Trophoblast cell (in vitro differentiated cells and primary cell): ENCODE results near the gene TLCD3A.

Experiments
- DNase-seq, 2 donors: peaks; one replicate each; pipeline ENCODE4 v3.0.0-alpha.2; 2016
- H2AFZ ChIP-seq: 2 replicates; pipeline ENCODE4 v1.6.1; 2013; ENCODE audit warnings: low read length, moderate library complexity, mild to moderate bottlenecking; ENCODE audit not compliant: insufficient read depth, poor library complexity
- H2AK5ac ChIP-seq: 2 replicates; pipeline ENCODE4 v1.6.1; 2013; ENCODE audit warnings: mild to moderate bottlenecking, low read length
- H2BK120ac ChIP-seq: 2 replicates; pipeline ENCODE4 v1.6.1; 2013; ENCODE audit warnings: low read length, mild to moderate bottlenecking, moderate library complexity; ENCODE audit not compliant: insufficient read depth, poor library complexity
- H2BK12ac ChIP-seq: 2 replicates; pipeline ENCODE4 v1.6.1; 2013; ENCODE audit warnings: mild to moderate bottlenecking, low read length, moderate library complexity
- H2BK5ac ChIP-seq: 2 replicates; pipeline ENCODE4 v1.6.1; 2013; ENCODE audit warnings: low read length, low read depth, moderate library complexity, mild to moderate bottlenecking; ENCODE audit not compliant: poor library complexity
- H3K14ac ChIP-seq: 2 replicates; pipeline ENCODE4 v1.6.1; 2013; ENCODE audit warnings: mild to moderate bottlenecking, low read length
- H3K18ac ChIP-seq: 2 replicates; pipeline ENCODE4 v1.6.1; 2013; ENCODE audit warnings: mild to moderate bottlenecking, low read length
- H3K23ac ChIP-seq: 2 replicates; pipeline ENCODE4 v1.6.1; 2013; ENCODE audit warnings: low read length
- H3K27ac ChIP-seq: 2 replicates; pipeline ENCODE4 v1.5.1; 2013; ENCODE audit warnings: low read depth, mild to moderate bottlenecking, inconsistent platforms, low read length, moderate library complexity
- H3K27me3 ChIP-seq: 2 replicates; pipeline ENCODE4 v1.6.1; 2013; ENCODE audit warnings: inconsistent platforms, mild to moderate bottlenecking, low read length, moderate library complexity; ENCODE audit not compliant: insufficient read depth
- H3K36me3 ChIP-seq, 2 experiments: 1 replicate in 1 of 2; 2 replicates in 1 of 2; pipeline ENCODE4 v1.6.1; 2013; ENCODE audit warnings: low read length in 2 of 2, mild to moderate bottlenecking in 2 of 2, moderate library complexity in 1 of 2; ENCODE audit not compliant: insufficient read depth in 2 of 2, control insufficient read depth in 1 of 2
- H3K4ac ChIP-seq: 2 replicates; pipeline ENCODE4 v1.6.1; 2013; ENCODE audit warnings: low read depth, mild to moderate bottlenecking, low read length, moderate library complexity
- H3K4me1 ChIP-seq, 2 experiments: 1 replicate in 1 of 2; 2 replicates in 1 of 2; pipeline ENCODE4 v1.6.1; 2013; ENCODE audit warnings: low read length in 2 of 2, mild to moderate bottlenecking in 2 of 2, moderate library complexity in 1 of 2; ENCODE audit not compliant: insufficient read depth in 2 of 2, control insufficient read depth in 1 of 2
- H3K4me2 ChIP-seq: 2 replicates; pipeline ENCODE4 v1.6.1; 2013; ENCODE audit warnings: inconsistent platforms, mild to moderate bottlenecking, low read length, moderate library complexity
- H3K4me3 ChIP-seq: 2 replicates; pipeline ENCODE4 v1.5.1; 2013; ENCODE audit warnings: mild to moderate bottlenecking, low read depth, low read length, inconsistent platforms
- H3K79me1 ChIP-seq: one replicate; pipeline ENCODE4 v1.6.1; 2013; ENCODE audit warnings: low read length
- H3K79me2 ChIP-seq: 2 replicates; pipeline ENCODE4 v1.6.1; 2013; ENCODE audit warnings: low read length, mild to moderate bottlenecking; ENCODE audit not compliant: control insufficient read depth, insufficient read depth, poor library complexity
- H3K9ac ChIP-seq: 2 replicates; pipeline ENCODE4 v1.6.1; 2013; ENCODE audit warnings: mild to moderate bottlenecking, low read length
- H3K9me3 ChIP-seq: 2 replicates; pipeline ENCODE4 v1.6.1; 2013; ENCODE audit warnings: low read depth, mild to moderate bottlenecking, control low read depth, inconsistent platforms, low read length; ENCODE audit not compliant: insufficient read depth
- H4K12ac ChIP-seq: 2 replicates; pipeline ENCODE4 v1.6.1; 2013; ENCODE audit warnings: low read depth, mild to moderate bottlenecking, low read length, moderate library complexity
- H4K8ac ChIP-seq: 2 replicates; pipeline ENCODE4 v1.6.1; 2013; ENCODE audit warnings: low read depth, mild to moderate bottlenecking, low read length, moderate library complexity
- H4K91ac ChIP-seq: one replicate; pipeline ENCODE4 v1.6.1; 2013; ENCODE audit warnings: low read depth, mild to moderate bottlenecking, low read length, moderate library complexity
- WGBS: extraction: QIAGEN DNeasy Blood & Tissue Kit; methylation state at CpG from one replicate; pipeline ENCODE4 v1.1.7; 2013; ENCODE audit warnings: missing lambda C conversion rate; ENCODE audit not compliant: insufficient read length, insufficient coverage; ENCODE audit errors: extremely low coverage; 5-methylcytosine and 5-hydroxymethylcytosine counted together

TLCD3A gene

DNA sequence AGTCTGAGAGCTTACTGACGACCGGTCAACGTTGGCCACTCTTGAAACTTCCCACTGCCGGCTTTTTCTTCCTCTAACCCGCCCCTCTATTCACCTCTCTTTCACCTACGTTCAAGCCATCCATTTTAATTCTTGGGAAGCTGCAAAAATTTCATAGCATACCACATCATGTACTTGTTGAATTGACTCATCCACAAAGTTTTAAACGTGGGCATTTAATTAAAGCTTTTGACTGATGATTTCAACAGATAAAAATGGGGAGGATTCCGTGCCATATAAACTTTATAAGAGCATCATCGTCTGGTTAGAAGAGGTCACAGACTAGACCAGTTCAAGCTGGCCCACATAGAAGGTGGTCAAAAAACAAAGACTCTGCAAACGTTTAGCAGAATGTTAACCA lies 40.3 kb upstream of the TLCD3A start:
- no peak overlapping the region for H3K4me3 ChIP-seq
- no peak overlapping the region for H2BK12ac ChIP-seq
- H3K4me2 ChIP-seq: no peak overlapping the region
- no peak overlapping the region for H3K27ac ChIP-seq
- peaks cover 6 to 7% of the 10 kb centered on the region in 2 experiments for H3K36me3 ChIP-seq
- no peak overlapping the region for H2BK5ac ChIP-seq
- no peak overlapping the region for H3K9ac ChIP-seq
- no peak overlapping the region for H3K23ac ChIP-seq
- no peak overlapping the region for H2AFZ ChIP-seq
- H3K79me1 ChIP-seq: peaks cover 25% of the 10 kb centered on the region
- H3K4me1 ChIP-seq: peaks cover 18 to 19% of the 10 kb centered on the region in 2 experiments
- no peaks in the 10 kb centered on the region for H3K27me3 ChIP-seq
- no peak overlapping the region for H3K14ac ChIP-seq
- no peak overlapping the region for H4K8ac ChIP-seq
- H4K12ac ChIP-seq: no peak overlapping the region
- no peaks in the 10 kb centered on the region for H3K79me2 ChIP-seq
- 100% methylated on average over 2 of the region's 10 CpGs for WGBS
- no peak overlapping the region for H2BK120ac ChIP-seq
- no peak overlapping the region for H2AK5ac ChIP-seq
- no peaks in the 10 kb centered on the region for H3K9me3 ChIP-seq
- H3K4ac ChIP-seq: no peak overlapping the region
- DNase-seq: peak in 1 of 2 donors; percentile 14
- H3K18ac ChIP-seq: no peak overlapping the region
- peak overlapping the region; percentile 13 for H4K91ac ChIP-seq

DNA sequence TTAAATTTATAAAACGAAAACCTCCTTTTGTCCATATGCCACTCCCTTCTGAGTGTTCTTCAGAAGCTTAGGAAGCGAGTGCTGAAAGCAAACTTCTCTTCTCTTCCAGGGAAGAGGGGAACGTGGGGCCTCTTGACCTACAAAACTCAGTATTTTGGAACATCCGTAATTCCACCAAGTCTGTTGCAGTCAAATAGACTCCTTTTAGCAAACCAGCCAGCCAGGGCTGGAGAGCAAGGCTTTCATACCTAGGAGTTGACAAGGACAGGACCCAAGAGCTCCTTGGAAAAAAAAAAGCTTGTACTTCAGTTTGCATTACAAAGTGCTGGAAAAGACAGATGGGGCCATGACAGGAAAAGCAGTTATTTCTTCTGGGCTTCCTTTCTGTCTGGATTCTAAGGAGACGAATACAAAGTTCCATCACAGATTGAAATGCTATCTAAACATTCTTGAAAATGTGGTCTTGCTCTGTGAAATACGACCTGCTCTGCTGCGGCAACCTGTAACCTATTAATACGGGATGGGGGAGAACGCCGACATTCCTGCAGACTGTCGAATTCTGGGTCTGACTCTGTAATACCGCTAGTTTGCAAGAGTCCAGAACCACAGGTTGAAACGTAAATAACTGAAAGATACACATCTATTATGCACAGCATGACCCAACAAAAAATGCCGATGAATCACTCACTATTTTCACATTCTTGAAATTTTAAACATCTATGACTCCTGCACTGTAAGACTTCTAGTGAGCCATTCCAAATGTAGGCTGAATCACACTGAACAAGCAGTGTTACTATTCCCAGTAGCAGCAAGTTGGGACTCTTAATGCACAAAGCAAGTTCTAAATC lies 38.4 kb upstream of the TLCD3A start:
- H3K4me3 ChIP-seq: no peak overlapping the region
- H3K9ac ChIP-seq: no peak overlapping the region
- H3K4me2 ChIP-seq: peak overlapping the region; percentile 40
- H2AK5ac ChIP-seq: peak overlapping the region; percentile 72
- peak overlapping the region; percentile 35 for H4K8ac ChIP-seq
- H3K9me3 ChIP-seq: no peaks in the 10 kb centered on the region
- H3K79me1 ChIP-seq: peaks cover 28% of the 10 kb centered on the region
- peak overlapping the region; percentile 93 for H2BK5ac ChIP-seq
- H2AFZ ChIP-seq: no peak overlapping the region
- peak overlapping the region; percentile 84 for H2BK120ac ChIP-seq
- no peak overlapping the region for H3K18ac ChIP-seq
- peak overlapping the region; percentile 52 for H3K4ac ChIP-seq
- H3K4me1 ChIP-seq: peaks cover 16 to 23% of the 10 kb centered on the region in 2 experiments
- no peak overlapping the region for H4K12ac ChIP-seq
- H4K91ac ChIP-seq: peak overlapping the region; percentile 74
- no CpG with 5 or more reads among the region's 14 CpGs for WGBS
- peak; percentile 90 to 99 for DNase-seq
- no peak overlapping the region for H3K23ac ChIP-seq
- no peaks in the 10 kb centered on the region for H3K27me3 ChIP-seq
- H3K36me3 ChIP-seq: peaks cover 8 to 9% of the 10 kb centered on the region in 2 experiments
- peak overlapping the region; percentile 97 for H3K27ac ChIP-seq
- H3K14ac ChIP-seq: peak overlapping the region; percentile 57
- no peaks in the 10 kb centered on the region for H3K79me2 ChIP-seq
- H2BK12ac ChIP-seq: no peak overlapping the region

DNA sequence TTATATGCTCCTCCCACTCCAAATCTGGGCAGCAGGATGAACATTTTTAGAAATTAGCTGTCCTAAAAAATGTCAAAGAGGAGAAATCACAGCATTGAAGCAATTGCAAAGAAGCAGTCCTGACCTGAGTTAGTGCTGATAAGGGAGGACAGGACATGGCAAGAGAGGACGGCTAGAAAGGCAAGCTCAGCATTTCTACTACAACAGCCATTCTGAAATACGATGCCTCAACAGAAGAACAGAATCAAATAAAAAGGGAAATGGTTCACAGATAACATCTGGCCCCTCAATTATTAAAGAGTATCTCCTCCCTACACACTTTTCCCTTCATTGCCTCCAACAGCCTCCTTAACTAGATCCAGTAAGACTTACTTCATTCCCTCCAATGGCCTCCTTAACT lies 36.0 kb upstream of the TLCD3A start:
- H3K79me2 ChIP-seq: no peaks in the 10 kb centered on the region
- H4K91ac ChIP-seq: no peak overlapping the region
- H2AFZ ChIP-seq: no peak overlapping the region
- no CpG with 5 or more reads among the region's 2 CpGs for WGBS
- no peaks in the 10 kb centered on the region for H3K27me3 ChIP-seq
- no peaks in the 10 kb centered on the region for H3K9me3 ChIP-seq
- H3K4me1 ChIP-seq: peaks cover 13 to 17% of the 10 kb centered on the region in 2 experiments
- no peak overlapping the region for H2BK5ac ChIP-seq
- no peak overlapping the region for H2BK12ac ChIP-seq
- no peak overlapping the region for H3K14ac ChIP-seq
- no peak for DNase-seq
- H4K8ac ChIP-seq: no peak overlapping the region
- no peak overlapping the region for H3K4me3 ChIP-seq
- peaks cover 26% of the 10 kb centered on the region for H3K79me1 ChIP-seq
- H2AK5ac ChIP-seq: no peak overlapping the region
- no peak overlapping the region for H3K9ac ChIP-seq
- no peak overlapping the region for H3K23ac ChIP-seq
- H2BK120ac ChIP-seq: no peak overlapping the region
- no peak overlapping the region for H3K4me2 ChIP-seq
- H3K4ac ChIP-seq: no peak overlapping the region
- H3K36me3 ChIP-seq: peaks cover 6 to 9% of the 10 kb centered on the region in 2 experiments
- no peak overlapping the region for H4K12ac ChIP-seq
- H3K18ac ChIP-seq: no peak overlapping the region
- H3K27ac ChIP-seq: no peak overlapping the region

DNA sequence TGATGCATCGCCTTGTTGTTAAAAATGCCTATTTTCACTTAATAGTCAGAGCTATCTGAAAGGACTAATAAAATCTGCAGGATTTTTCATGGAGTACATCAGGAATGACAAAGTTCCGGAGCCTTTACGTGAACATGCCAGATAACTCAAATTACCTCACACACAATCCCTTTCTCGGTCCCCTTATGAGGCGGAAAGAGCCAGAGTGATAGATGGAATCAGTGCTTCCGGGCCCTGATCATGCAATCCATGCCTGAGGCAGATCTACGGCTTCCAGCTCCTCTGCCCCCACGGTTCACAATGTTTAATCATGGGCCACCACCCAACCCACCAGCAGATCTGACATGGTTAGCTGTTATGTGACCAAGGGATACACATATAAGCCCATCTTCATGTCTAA lies 34.7 kb upstream of the TLCD3A start:
- H2AFZ ChIP-seq: no peak overlapping the region
- H4K8ac ChIP-seq: no peak overlapping the region
- peak overlapping the region; percentile 57 for H4K91ac ChIP-seq
- H3K4me1 ChIP-seq: peaks cover 13 to 17% of the 10 kb centered on the region in 2 experiments
- no peak overlapping the region for H3K4me3 ChIP-seq
- peak overlapping the region; percentile 72 for H2BK12ac ChIP-seq
- peak overlapping the region; percentile 41 for H2AK5ac ChIP-seq
- H3K23ac ChIP-seq: no peak overlapping the region
- peaks cover 26% of the 10 kb centered on the region for H3K79me1 ChIP-seq
- peak overlapping the region; percentile 6 for H2BK5ac ChIP-seq
- no peak overlapping the region for H3K27ac ChIP-seq
- no peak overlapping the region for H3K14ac ChIP-seq
- no peak overlapping the region for H3K18ac ChIP-seq
- H4K12ac ChIP-seq: no peak overlapping the region
- peak; percentile 95 to 98 for DNase-seq
- WGBS: no CpG with 5 or more reads among the region's 8 CpGs
- no peaks in the 10 kb centered on the region for H3K79me2 ChIP-seq
- H3K36me3 ChIP-seq: peaks cover 6 to 12% of the 10 kb centered on the region in 2 experiments
- no peak overlapping the region for H3K4ac ChIP-seq
- H3K27me3 ChIP-seq: no peaks in the 10 kb centered on the region
- H3K9me3 ChIP-seq: no peaks in the 10 kb centered on the region
- H3K9ac ChIP-seq: no peak overlapping the region
- peak overlapping the region; percentile 78 for H2BK120ac ChIP-seq
- H3K4me2 ChIP-seq: no peak overlapping the region
